Upper lobe of left lung (tissue), 4 donors: ENCODE results near the gene BTBD2.

ENCODE experiments used
- POLR2A ChIP-seq, 4 donors: fragments of 450-650 bp; IDR thresholded peaks; one replicate each; pipeline ENCODE4 v1.5.1; 2016 to 2017; ENCODE audit warnings: antibody characterized with exemption in 4 of 4, mild to moderate bottlenecking in 2 of 4
- POLR2AphosphoS5 ChIP-seq, 2 donors: sonication (generic); formaldehyde crosslinking; IDR thresholded peaks; one replicate each; pipeline ENCODE4 v1.5.1; 2017; ENCODE audit warnings: antibody characterized with exemption in 2 of 2

GRCh38 chr19:2054763-2055162, 39.2 kb upstream of the BTBD2 start:
- no peak for TF ChIP-seq POLR2AphosphoS5 (IDR thresholded peaks at IDR 0.05)
- TF ChIP-seq POLR2A (IDR thresholded peaks at IDR 0.05), result no peak
